Esophagus muscularis mucosa (tissue), 4 donors: ENCODE results near the gene ZSCAN12. TPM values are rescaled to one million over a fixed set of nuclear protein-coding genes. Genes with fewer than 3 reads are reported as not detected.

Experiments used
- DNase-seq: peaks from one replicate; pipeline ENCODE4 v3.0.0-alpha.2; 2017; ENCODE audit errors: extremely low spot score
- H3K27ac ChIP-seq, 4 donors: fragments of 200-600 bp; sonication (generic); replicated peaks in 1 of 4; 1 replicate in 3 of 4; 2 replicates in 1 of 4; pipeline ENCODE4 v1.5.1; 2016 to 2019; ENCODE audit warnings: mild to moderate bottlenecking in 1 of 4
- H3K27me3 ChIP-seq, 4 donors: fragments of 200-600 bp; sonication (generic); one replicate each; pipeline versions ENCODE4 v1.5.1 to v1.6.0; 2016 to 2019
- H3K36me3 ChIP-seq, 4 donors: fragments of 200-600 bp; sonication (generic); one replicate each; pipeline ENCODE4 v1.5.1; 2016 to 2019
- H3K4me1 ChIP-seq, 4 donors: fragments of 200-600 bp; sonication (generic); one replicate each; pipeline ENCODE4 v1.5.1; 2016 to 2019
- H3K4me3 ChIP-seq, 4 donors: fragments of 200-600 bp; sonication (generic); 1 replicate in 2 of 4; 2 replicates in 2 of 4; pipeline ENCODE4 v1.5.1; 2016 to 2019; ENCODE audit warnings: mild to moderate bottlenecking in 4 of 4, moderate library complexity in 1 of 4
- H3K9me3 ChIP-seq, 4 donors: fragments of 200-600 bp; sonication (generic); 1 replicate in 3 of 4; 2 replicates in 1 of 4; pipeline ENCODE4 v1.5.1; 2016 to 2019
- EP300 ChIP-seq: sonication (generic); formaldehyde crosslinking; IDR thresholded peaks from one replicate; pipeline ENCODE4 v1.6.1; 2017; ENCODE audit warnings: antibody characterized with exemption
- POLR2A ChIP-seq: fragments of 450-650 bp; IDR thresholded peaks from one replicate; pipeline ENCODE4 v1.6.1; 2017; ENCODE audit warnings: antibody characterized with exemption, moderate library complexity, mild to moderate bottlenecking, low read depth
- POLR2AphosphoS5 ChIP-seq, 2 donors: sonication (generic); formaldehyde crosslinking; IDR thresholded peaks; one replicate each; pipeline ENCODE4 v1.6.1; 2017; ENCODE audit warnings: antibody characterized with exemption in 2 of 2
- WGBS: methylation state at CpG from one replicate; pipeline ENCODE4 v1.1.5; 2018; 5-methylcytosine and 5-hydroxymethylcytosine counted together
- intact Hi-C: fragments of 100-400 bp; cut with DNase I; formaldehyde crosslinking; loops from one replicate; pipeline ENCODE4 v1.15.1; 2023
- total RNA-seq, 4 donors: library from RNA; depleted of rRNA; stranded (reverse); fragments of >200 nt; gene quantifications; one replicate each; pipeline versions ENCODE4 v1.1.0 to v1.2.1, GENCODE V29; 2016
- TF ChIP-seq, protein P1 (sequence below), 3 experiments: fragments of 200-600 bp in 2 of 3; fragments of 450-650 bp in 1 of 3; sonication (generic) in 2 of 3; IDR thresholded peaks; one replicate each; pipeline ENCODE4 v1.5.1; 2017 to 2019; ENCODE audit warnings: antibody characterized with exemption in 3 of 3, mild to moderate bottlenecking in 2 of 3, moderate library complexity in 1 of 3

Gene ZSCAN12
- total RNA-seq, 4 donors from 2014 or later: 4.0 to 5.7 (median 4.6) TPM

DNA sequence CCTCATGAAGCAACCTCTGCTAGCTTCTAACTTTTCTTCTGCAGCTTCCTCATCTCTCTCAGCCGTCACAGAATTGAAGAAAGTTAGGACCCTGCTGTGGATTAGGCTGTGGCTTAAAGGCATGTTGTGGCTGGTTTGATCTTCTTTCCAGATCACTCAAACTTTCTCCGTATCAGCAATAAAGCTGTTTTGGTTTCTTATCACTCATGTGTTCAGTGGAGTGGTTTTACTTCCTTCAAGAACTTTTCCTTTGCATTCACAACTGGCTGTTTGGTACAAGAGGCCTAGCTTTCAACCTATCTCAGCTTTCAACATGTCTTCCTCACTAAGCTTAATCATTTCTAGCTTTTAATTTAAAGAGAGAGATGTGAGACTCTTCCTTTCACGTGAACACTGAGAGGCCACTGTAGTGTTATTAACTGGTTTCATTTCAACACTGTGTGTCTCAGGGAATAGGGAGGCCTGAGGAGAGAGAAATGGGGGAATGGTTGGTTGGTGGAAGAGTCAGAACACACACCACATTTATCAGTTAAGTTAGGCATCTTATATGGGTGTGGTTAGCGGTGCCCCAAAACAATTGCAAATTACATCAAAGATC is 26.5 kb upstream of the ZSCAN12 start:
- TF ChIP-seq POLR2A (no peak), POLR2AphosphoS5 (IDR thresholded peaks at IDR 0.05) (no peak), EP300 (no peak)
- H3K27ac ChIP-seq: no peak overlapping the region
- H3K27me3 ChIP-seq: no peaks in the 10 kb centered on the region
- peaks cover 0 to 19% (median 5%) of the 10 kb centered on the region in 4 donors for H3K36me3 ChIP-seq
- DNase-seq: no peak
- no peak overlapping the region for H3K4me3 ChIP-seq
- no peaks in the 10 kb centered on the region for H3K4me1 ChIP-seq
- peaks cover 0 to 8% (median 0%) of the 10 kb centered on the region in 4 donors for H3K9me3 ChIP-seq
- intact Hi-C loops: no loop called here
- WGBS: 90% methylated on average over 4 of the region's 4 CpGs

DNA sequence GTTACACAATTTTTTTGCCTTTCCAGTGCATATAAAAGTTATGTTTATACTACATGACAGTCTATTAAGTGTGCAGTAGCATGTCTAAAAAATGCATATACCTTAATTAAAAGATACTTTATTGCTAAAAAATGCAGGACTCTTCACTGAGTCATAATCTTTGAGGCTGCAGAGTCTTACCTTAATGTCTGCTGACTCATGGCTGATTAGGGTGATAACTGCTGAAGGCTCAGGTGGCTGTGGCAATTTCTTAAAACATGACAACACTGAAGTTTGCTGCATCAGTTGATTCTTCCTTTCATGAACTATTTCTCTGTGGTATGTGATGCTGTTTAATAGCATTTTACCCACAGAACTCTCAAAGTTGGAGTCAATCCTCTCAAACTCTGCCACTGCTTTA is 24.6 kb upstream of the ZSCAN12 start:
- H3K9me3 ChIP-seq: peaks cover 0 to 8% (median 0%) of the 10 kb centered on the region in 4 donors
- no peak overlapping the region for H3K27ac ChIP-seq
- TF ChIP-seq EP300 (no peak), POLR2A (no peak), POLR2AphosphoS5 (IDR thresholded peaks at IDR 0.05) (no peak)
- TF ChIP-seq, protein P1, sequence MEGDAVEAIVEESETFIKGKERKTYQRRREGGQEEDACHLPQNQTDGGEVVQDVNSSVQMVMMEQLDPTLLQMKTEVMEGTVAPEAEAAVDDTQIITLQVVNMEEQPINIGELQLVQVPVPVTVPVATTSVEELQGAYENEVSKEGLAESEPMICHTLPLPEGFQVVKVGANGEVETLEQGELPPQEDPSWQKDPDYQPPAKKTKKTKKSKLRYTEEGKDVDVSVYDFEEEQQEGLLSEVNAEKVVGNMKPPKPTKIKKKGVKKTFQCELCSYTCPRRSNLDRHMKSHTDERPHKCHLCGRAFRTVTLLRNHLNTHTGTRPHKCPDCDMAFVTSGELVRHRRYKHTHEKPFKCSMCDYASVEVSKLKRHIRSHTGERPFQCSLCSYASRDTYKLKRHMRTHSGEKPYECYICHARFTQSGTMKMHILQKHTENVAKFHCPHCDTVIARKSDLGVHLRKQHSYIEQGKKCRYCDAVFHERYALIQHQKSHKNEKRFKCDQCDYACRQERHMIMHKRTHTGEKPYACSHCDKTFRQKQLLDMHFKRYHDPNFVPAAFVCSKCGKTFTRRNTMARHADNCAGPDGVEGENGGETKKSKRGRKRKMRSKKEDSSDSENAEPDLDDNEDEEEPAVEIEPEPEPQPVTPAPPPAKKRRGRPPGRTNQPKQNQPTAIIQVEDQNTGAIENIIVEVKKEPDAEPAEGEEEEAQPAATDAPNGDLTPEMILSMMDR (IDR thresholded peaks at IDR 0.05): no peak
- intact Hi-C loops: no loop called here
- DNase-seq: no peak
- peaks cover 0 to 12% (median 5%) of the 10 kb centered on the region in 4 donors for H3K36me3 ChIP-seq
- no peak overlapping the region for H3K4me3 ChIP-seq
- no peaks in the 10 kb centered on the region for H3K27me3 ChIP-seq
- H3K4me1 ChIP-seq: no peaks in the 10 kb centered on the region

DNA sequence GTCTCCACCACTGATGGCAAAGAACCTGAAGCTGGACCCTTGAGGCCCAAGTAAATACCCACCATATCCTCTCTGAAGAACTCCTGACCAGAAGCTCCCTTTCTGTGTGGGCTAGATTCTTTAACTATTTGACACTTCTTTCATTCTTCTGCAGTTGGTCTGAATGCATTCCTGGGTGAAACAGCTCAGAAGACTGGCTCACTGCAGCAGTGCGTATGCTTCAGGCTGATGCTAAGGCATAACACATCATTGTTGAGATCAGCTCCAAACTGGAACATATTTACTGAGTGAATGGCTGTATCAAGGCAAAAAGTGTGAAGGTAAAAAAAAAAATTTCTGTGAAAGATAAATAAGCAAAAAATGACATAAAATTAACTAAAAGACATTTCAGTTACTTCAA is 24.0 kb upstream of the ZSCAN12 start:
- H3K27ac ChIP-seq: no peak overlapping the region
- no peaks in the 10 kb centered on the region for H3K27me3 ChIP-seq
- peaks cover 0 to 12% (median 5%) of the 10 kb centered on the region in 4 donors for H3K36me3 ChIP-seq
- peaks cover 0 to 8% (median 0%) of the 10 kb centered on the region in 4 donors for H3K9me3 ChIP-seq
- TF ChIP-seq EP300 (no peak), POLR2AphosphoS5 (IDR thresholded peaks at IDR 0.05) (no peak), POLR2A (no peak)
- TF ChIP-seq, protein P1 (IDR thresholded peaks at IDR 0.05): no peak
- no peak for DNase-seq
- intact Hi-C loops: no loop called here
- 100% methylated on average over 1 of the region's 1 CpG for WGBS
- H3K4me1 ChIP-seq: no peaks in the 10 kb centered on the region
- H3K4me3 ChIP-seq: no peak overlapping the region

DNA sequence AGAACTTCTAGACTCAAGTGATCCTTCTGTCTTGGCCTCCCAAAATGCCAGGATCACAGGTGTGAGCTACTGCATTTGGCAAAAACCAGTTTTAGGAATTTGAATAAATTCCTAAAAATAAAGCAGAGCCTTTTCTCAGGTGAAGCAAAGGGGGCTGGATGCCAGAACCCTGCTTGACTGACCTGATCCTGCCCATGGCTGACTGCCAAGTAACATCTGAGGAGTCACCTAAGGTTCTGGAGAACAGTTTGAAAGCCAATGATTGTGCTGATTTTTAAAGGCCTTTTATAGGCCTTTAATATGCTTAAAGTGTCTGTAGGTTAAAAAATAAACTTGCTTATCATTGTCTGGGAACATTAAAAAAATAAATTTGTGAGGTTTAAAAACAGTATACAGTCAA is 14.1 kb upstream of the ZSCAN12 start:
- Histone ChIP-seq H3K4me3 (no peak overlapping the region), H3K27ac (no peak overlapping the region), H3K27me3 (no peaks in the 10 kb centered on the region), H3K4me1 (no peaks in the 10 kb centered on the region), H3K36me3 (no peaks in the 10 kb centered on the region), H3K9me3 (peaks cover 0 to 5% (median 0%) of the 10 kb centered on the region in 4 donors)
- intact Hi-C loops: no loop called here
- TF ChIP-seq POLR2A (no peak), EP300 (no peak), POLR2AphosphoS5 (IDR thresholded peaks at IDR 0.05) (no peak)
- TF ChIP-seq, protein P1 (IDR thresholded peaks at IDR 0.05): no peak
- no peak for DNase-seq

DNA sequence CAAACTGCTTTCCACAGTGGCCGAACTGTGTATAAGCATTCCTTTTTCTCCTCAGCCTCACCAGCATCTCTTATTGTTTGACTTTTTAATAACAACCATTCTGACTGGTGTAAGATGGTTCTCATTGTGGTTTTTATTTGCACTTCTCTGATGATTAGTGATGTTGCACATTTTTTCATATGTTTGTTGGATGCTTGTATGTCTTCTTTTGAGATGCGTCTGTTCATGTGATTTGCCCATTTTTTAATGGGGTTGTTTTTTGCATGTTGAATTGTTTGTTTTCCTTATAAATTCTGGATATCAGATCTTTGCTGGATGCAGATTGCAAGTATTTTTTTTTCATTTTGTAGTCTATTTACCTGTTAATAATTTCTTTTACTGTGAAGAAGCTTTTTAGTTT is 11.2 kb upstream of the ZSCAN12 start:
- intact Hi-C loops: no loop called here
- no peak overlapping the region for H3K4me3 ChIP-seq

More for the DNA sequence above, 11.2 kb upstream of the ZSCAN12 start:
- H3K4me1 ChIP-seq: no peaks in the 10 kb centered on the region
- peaks cover 0 to 16% (median 0%) of the 10 kb centered on the region in 4 donors for H3K27me3 ChIP-seq
- DNase-seq: no peak
- H3K36me3 ChIP-seq: no peaks in the 10 kb centered on the region
- 94% methylated on average over 2 of the region's 2 CpGs for WGBS
- H3K9me3 ChIP-seq: peaks cover 0 to 5% (median 0%) of the 10 kb centered on the region in 4 donors
- no peak overlapping the region for H3K27ac ChIP-seq
- no peak for TF ChIP-seq EP300
- TF ChIP-seq POLR2AphosphoS5 (IDR thresholded peaks at IDR 0.05): no peak
- TF ChIP-seq, protein P1 (IDR thresholded peaks at IDR 0.05): no peak
- no peak for TF ChIP-seq POLR2A
